ENCODE results near the gene AQP1. TPM values are rescaled to one million over a fixed set of nuclear protein-coding genes. Genes with fewer than 3 reads are reported as not detected.
A peak's percentile ranks its signal among the peaks of the same experiment; 100 is the strongest.

The AQP1 gene
- total and polyA plus RNA-seq, 2 donors (not counting 1 experiment from before 2014, with no cell fraction given) = not detected

DNA sequence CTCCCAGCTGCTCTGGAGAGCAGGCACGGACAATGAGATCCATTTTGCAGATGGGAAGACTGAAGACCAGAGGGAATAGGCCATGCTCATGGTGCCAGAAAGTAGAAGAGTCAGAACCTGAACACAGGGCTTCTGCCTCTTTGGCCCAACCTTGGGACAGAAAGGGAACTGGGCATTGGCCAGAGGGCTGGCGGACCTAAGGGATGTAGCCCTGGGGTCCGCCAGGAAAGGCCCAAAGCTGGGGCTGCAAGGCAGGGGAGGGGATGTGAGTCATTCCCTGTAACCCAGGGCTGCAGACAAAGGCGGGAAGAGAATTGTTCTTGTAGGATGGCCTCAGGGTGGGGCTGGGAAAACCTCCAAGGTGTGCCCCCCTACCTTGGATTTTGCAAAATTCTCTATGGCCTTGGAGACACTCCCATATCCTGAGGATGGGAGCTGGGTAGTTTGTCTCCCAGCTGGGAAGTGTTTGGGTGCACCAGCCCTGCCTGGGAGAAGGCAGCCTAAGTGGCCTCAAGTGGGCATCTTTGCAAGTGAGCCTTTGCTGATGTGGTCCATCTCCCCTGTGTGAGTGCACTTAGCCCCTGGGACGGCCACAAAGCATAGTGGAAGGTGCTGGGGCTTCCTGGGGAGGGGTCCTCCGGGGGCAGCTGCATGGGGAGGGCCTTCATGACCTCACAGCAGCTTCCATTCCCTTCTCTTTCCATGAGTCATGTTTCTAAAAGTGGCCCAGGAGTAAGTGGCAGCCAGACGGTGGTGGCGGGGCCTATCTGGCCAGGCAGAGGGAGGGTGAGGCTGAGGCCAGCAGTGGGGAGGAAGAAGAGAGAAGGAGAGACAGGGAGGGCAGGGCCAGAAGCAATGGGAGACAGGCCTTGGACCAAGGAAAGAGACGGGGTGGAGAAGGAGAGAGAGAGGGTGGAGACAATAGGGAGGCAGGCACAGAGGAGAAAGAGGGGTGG is 9.2 kb downstream of the AQP1 start:
- Mint-ChIP-seq H3K27me3 (no peaks in the 10 kb centered on the region), H3K4me1 (no peaks in the 10 kb centered on the region), H3K9me3 (ENCODE audit: insufficient read depth) (no peaks in the 10 kb centered on the region), H3K27ac (peak overlapping the region; percentile 10), H3K4me3 (no peak overlapping the region)
- Histone ChIP-seq H3K9ac (ENCODE audit: low read length) (no peak overlapping the region), H3K27me3 (replicated peaks in 1 of 4; ENCODE audit: control extremely low read depth in 1 of 4, control insufficient read depth in 3 of 4, insufficient read depth in 4 of 4, low read length in 3 of 4) (no peaks in the 10 kb centered on the region), H3K27ac (ENCODE audit: low read length in 2 of 2) (no peak overlapping the region), H3K4me3 (ENCODE audit: control extremely low read depth in 1 of 5, extremely low read depth in 1 of 5, insufficient read depth in 1 of 5, low read depth in 2 of 5, low read length in 4 of 5) (no peak overlapping the region), H4K20me1 (ENCODE audit: control insufficient read depth, insufficient read depth, low read length, poor library complexity, severe bottlenecking) (no peaks in the 10 kb centered on the region), H3K36me3 (replicated peaks in 1 of 2; ENCODE audit: control extremely low read depth in 1 of 2, control insufficient read depth in 1 of 2, extremely low read depth in 1 of 2, insufficient read depth in 2 of 2, low read length in 1 of 2) (no peaks in the 10 kb centered on the region), H3K79me2 (ENCODE audit: control insufficient read depth, insufficient read depth, low read length) (no peaks in the 10 kb centered on the region), H3K9me3 (ENCODE audit: control extremely low read depth in 1 of 3, control insufficient read depth in 2 of 3, insufficient read depth in 1 of 3, low read length in 2 of 3) (no peaks in the 10 kb centered on the region), H3K4me2 (replicated peaks; ENCODE audit: low read depth, low read length, poor library complexity, severe bottlenecking) (no peak overlapping the region), H3K4me1 (ENCODE audit: control insufficient read depth in 2 of 2, insufficient read depth in 2 of 2, low read length in 2 of 2) (no peaks in the 10 kb centered on the region), H2AFZ (ENCODE audit: insufficient read depth, low read depth, low read length, poor library complexity, severe bottlenecking) (no peak overlapping the region)
- POLR2A ChIA-PET = no interaction called here
- 71% methylated on average over 9 of the region's 9 CpGs for WGBS (ENCODE audit: insufficient coverage)
- ATAC-seq (ENCODE audit: low read depth) = no peak
- CTCF ChIA-PET = no interaction called here
- DNase-seq = no peak
- intact Hi-C loops (cut with micrococcal nuclease) = no loop called here
- no peak for TF ChIP-seq EZH2 (IDR thresholded peaks at IDR 0.05; ENCODE audit: borderline replicate concordance, insufficient read depth, low read depth, low read length, poor library complexity, severe bottlenecking)
- TF ChIP-seq, protein P1, sequence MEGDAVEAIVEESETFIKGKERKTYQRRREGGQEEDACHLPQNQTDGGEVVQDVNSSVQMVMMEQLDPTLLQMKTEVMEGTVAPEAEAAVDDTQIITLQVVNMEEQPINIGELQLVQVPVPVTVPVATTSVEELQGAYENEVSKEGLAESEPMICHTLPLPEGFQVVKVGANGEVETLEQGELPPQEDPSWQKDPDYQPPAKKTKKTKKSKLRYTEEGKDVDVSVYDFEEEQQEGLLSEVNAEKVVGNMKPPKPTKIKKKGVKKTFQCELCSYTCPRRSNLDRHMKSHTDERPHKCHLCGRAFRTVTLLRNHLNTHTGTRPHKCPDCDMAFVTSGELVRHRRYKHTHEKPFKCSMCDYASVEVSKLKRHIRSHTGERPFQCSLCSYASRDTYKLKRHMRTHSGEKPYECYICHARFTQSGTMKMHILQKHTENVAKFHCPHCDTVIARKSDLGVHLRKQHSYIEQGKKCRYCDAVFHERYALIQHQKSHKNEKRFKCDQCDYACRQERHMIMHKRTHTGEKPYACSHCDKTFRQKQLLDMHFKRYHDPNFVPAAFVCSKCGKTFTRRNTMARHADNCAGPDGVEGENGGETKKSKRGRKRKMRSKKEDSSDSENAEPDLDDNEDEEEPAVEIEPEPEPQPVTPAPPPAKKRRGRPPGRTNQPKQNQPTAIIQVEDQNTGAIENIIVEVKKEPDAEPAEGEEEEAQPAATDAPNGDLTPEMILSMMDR (IDR thresholded peaks at IDR 0.05) = no peak
